Activated CD4-positive, alpha-beta T cell treated with anti-CD3 and anti-CD28 coated beads for 48 hours (primary cell): ENCODE results near the gene IFT25.
"Not testable (repeated sequence)": the region's sequence is repeated elsewhere in the genome, so short reads cannot be mapped to it uniquely, and the experiment has no call there.

ENCODE experiments used
- DNase-seq: peaks from one replicate; pipeline ENCODE4 v3.0.0-alpha.2; 2020

IFT25 gene

DNA sequence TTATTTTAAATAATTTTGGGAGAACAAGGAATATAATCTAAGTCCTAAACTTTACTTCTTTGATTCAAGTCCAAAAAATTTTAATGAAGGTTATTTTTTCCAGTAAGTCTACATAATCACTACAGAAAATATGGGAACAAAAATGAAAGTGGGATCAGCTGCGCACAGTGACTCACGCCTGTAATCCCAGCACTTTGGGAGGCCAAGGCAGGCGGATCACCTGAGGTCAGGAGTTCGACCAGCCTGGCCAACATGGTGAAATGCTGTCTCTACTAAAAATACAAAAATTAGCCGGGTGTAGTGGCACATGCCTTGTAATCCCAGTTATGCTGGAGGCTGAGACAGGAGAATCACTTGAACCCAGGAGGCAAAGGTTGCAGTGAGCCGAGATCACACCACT is 61.9 kb downstream of the IFT25 start:
- DNase-seq, result not testable (repeated sequence)

GRCh38 chr1:53881853-53882252 is 63.6 kb downstream of the IFT25 start:
- not testable (repeated sequence) for DNase-seq

DNA sequence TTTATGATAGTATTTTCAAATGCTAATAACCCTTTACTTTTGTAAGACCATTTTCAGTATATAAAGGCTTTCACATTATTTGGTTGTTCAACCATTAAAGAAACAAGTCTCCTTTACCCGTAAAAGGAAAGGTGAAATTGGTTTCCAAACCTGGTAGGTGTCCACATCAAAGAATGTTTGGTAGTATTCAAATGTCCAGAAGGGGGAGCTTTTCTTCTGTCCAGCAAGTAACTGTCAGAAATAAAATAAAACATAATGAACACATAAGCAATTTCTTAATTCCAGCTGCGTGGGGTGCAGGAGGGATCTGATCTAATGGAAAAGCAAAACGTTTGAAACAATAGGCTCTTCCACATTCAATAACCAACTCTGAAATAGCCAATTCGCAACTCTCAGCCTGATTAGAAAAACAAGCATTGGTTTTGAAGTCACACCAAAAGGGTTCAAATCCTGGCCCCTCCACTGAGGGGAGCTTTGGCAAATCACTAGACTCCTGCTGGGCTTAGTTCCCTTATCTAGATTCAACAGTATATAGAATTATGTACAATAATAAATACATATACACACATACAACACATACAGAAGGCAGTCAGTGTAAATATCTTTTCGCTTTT is 66.9 kb downstream of the IFT25 start:
- DNase-seq, result no peak

DNA sequence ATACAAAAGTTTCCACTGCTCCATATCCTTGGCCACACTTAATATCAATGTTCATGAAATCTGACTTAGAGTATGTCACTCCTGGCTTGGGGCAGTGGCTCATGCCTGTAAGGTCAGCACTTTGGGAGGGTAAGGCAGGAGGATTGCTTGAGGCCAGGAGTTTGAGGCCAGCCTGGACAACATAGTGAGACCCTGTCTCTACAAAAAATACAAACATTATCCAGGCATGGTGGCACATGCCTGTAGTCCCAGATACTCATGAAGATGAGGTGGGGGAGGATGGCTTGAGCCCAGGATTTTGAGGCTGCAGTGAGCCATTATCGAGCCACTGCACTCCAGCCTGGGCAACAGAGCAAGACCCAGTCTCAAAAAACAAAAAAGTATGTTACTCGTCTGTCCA is 70.3 kb downstream of the IFT25 start:
- DNase-seq, result not testable (repeated sequence)

DNA sequence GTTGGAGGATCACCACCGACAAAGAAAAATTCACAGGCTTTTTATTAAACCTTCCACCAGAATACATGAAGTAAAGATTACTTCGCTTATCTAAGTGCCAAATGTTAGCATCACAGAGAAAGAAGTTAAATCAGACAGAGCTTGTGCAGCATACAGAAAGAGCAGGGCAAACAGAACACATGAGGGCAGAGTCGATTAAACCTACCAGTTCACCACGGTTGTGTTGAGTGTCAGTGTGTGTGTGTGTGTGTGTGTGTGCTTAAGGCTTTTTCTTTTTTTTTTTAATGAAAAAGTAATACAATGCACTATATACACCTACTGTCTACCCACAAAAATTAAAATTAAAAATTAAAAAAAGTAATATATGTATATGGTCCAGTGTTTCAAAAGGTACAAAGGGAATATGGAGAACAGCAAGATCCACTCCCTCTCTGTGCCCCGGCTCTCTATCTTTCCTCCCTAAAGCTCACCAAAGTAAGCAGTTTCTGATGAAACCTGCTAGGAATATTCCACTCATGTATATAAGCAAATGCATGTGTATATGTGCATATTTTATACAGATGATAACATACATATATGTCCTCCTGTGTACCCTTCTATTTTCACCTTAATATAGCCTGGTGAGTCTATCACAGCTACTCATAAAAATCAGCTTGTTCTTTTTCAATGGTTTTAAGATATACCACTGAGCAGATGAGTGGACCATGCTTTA is 73.6 kb downstream of the IFT25 start:
- no peak for DNase-seq
